MCF 10A (cell line): ENCODE measurements around the gene MECP2. TPM values are rescaled to one million over a fixed set of nuclear protein-coding genes. Genes with fewer than 3 reads are reported as not detected.

Experiments
- BruUV-seq: library from RNA; stranded (reverse); fragments of 400-500 nt; replicated peaks from 2 replicates; lab custom pipeline; 2021; lab: Mats Ljungman, UMichigan
- CTCF ChIA-PET: fragments of 300-600 bp; sonication (Branson Sonifier 250); formaldehyde crosslinking; extraction: SDS; loops from one replicate; lab custom pipeline; 2021; ENCODE audit warnings: antibody characterized with exemption, inconsistent platforms; lab: Yijun Ruan, JAX
- POLR2A ChIA-PET: fragments of 300-600, 350-650 bp; sonication (Branson Sonifier 250); formaldehyde crosslinking; extraction: SDS; loops from one replicate; lab custom pipeline; 2020; ENCODE audit warnings: antibody characterized with exemption, inconsistent platforms; lab: Yijun Ruan, JAX
- DNase-seq: peaks from one replicate; pipeline ENCODE4 v3.0.0-alpha.2; 2018; ENCODE audit not compliant: unreplicated experiment
- H3K27ac Mint-ChIP-seq: one replicate; pipeline ENCODE4 v1.8.0; 2022; ENCODE audit warnings: mild to moderate bottlenecking, low read depth, mixed read lengths; ENCODE audit not compliant: unreplicated experiment
- H3K27me3 Mint-ChIP-seq: one replicate; pipeline ENCODE4 v1.8.0; 2022; ENCODE audit warnings: mixed read lengths; ENCODE audit not compliant: insufficient read depth, unreplicated experiment
- H3K36me3 Mint-ChIP-seq: one replicate; pipeline ENCODE4 v1.8.0; 2022; ENCODE audit warnings: mild to moderate bottlenecking, moderate library complexity, mixed read lengths; ENCODE audit not compliant: insufficient read depth, unreplicated experiment
- H3K4me1 Mint-ChIP-seq: one replicate; pipeline ENCODE4 v1.8.0; 2022; ENCODE audit warnings: mixed read lengths; ENCODE audit not compliant: insufficient read depth, unreplicated experiment
- H3K4me3 Mint-ChIP-seq: one replicate; pipeline ENCODE4 v1.8.0; 2022; ENCODE audit warnings: mild to moderate bottlenecking, moderate library complexity, mixed read lengths; ENCODE audit not compliant: unreplicated experiment
- H3K9me3 Mint-ChIP-seq: one replicate; pipeline ENCODE4 v1.8.0; 2022; ENCODE audit warnings: mixed read lengths; ENCODE audit not compliant: unreplicated experiment
- CTCF ChIP-seq: fragments of 200-600 bp; IDR thresholded peaks from one replicate; pipeline ENCODE4 v1.8.0; 2022; ENCODE audit warnings: antibody characterized with exemption, mild to moderate bottlenecking; ENCODE audit not compliant: unreplicated experiment
- intact Hi-C: fragments of 100-400 bp; cut with micrococcal nuclease; formaldehyde crosslinking; loops from 2 replicates; pipeline ENCODE4 v1.14.1; 2022
- total RNA-seq: library from RNA; stranded (reverse); gene quantifications from 2 replicates; pipeline ENCODE4 v1.2.3, GENCODE V29; 2022

The MECP2 gene
- total RNA-seq, 1 experiment from 2014 or later, result 46.9 TPM

- POLR2A ChIA-PET, result interaction anchor here (0.5 kb wide), 1 partner anchor 81 kb away, joined by 3 read pairs; no protein-coding TSS in a partner anchor
- TF ChIP-seq CTCF, result no peak
- intact Hi-C loops, result loop anchor here (2.0 kb wide), 2 partner anchors 37 to 77 kb away; partner anchors contain the start of gene TMEM187
- Mint-ChIP-seq H3K4me1 (peaks cover 6% of the 10 kb centered on the region), H3K9me3 (no peaks in the 10 kb centered on the region), H3K36me3 (peaks cover 36% of the 10 kb centered on the region), H3K27me3 (peaks cover 66% of the 10 kb centered on the region), H3K4me3 (no peak overlapping the region), H3K27ac (no peak overlapping the region)
- no TSS peak for BruUV-seq
- DNase-seq, result no peak
- CTCF ChIA-PET, result interaction anchor here (0.7 to 5.1 kb wide), 6 partner anchors 16 to 583 kb away, joined by 3 to 35 read pairs (median 4); no protein-coding TSS in a partner anchor
These were observed 48.1 kb downstream of the MECP2 start for GRCh38 chrX:154049209-154050112.

- peaks cover 35% of the 10 kb centered on the region for H3K36me3 Mint-ChIP-seq
- H3K4me1 Mint-ChIP-seq, result peaks cover 6% of the 10 kb centered on the region
- no peaks in the 10 kb centered on the region for H3K9me3 Mint-ChIP-seq
- peaks cover 66% of the 10 kb centered on the region for H3K27me3 Mint-ChIP-seq
- no peak overlapping the region for H3K27ac Mint-ChIP-seq
- ChIA-PET CTCF (interaction anchor here (0.5 to 1.8 kb wide), 5 partner anchors 15 to 95 kb away, joined by 3 to 7 read pairs (median 3); no protein-coding TSS in a partner anchor), POLR2A (interaction anchor here (1.2 kb wide), 1 partner anchor 32 kb away, joined by 3 read pairs; no protein-coding TSS in a partner anchor)
- BruUV-seq, result no TSS peak
- DNase-seq, result no peak
- intact Hi-C loops, result no loop called here
- TF ChIP-seq CTCF, result no peak
- no peak overlapping the region for H3K4me3 Mint-ChIP-seq
These were observed 49.1 kb downstream of the MECP2 start for GRCh38 chrX:154048398-154048797.

GRCh38 chrX:154046940-154047610, 50.4 kb downstream of the MECP2 start:
- BruUV-seq, result no TSS peak
- POLR2A ChIA-PET, result interaction anchor here (0.5 to 1.2 kb wide), 4 partner anchors 9 to 46 kb away, joined by 3 read pairs; no protein-coding TSS in a partner anchor
- CTCF ChIA-PET, result interaction anchor here (0.6 kb wide), 1 partner anchor 327 kb away, joined by 3 read pairs; no protein-coding TSS in a partner anchor
- intact Hi-C loops, result no loop called here
- DNase-seq, result no peak
- Mint-ChIP-seq H3K36me3 (peaks cover 26% of the 10 kb centered on the region), H3K4me3 (no peak overlapping the region), H3K9me3 (no peaks in the 10 kb centered on the region), H3K27ac (no peak overlapping the region), H3K27me3 (peaks cover 68% of the 10 kb centered on the region), H3K4me1 (peaks cover 6% of the 10 kb centered on the region)
- no peak for TF ChIP-seq CTCF
